HG03175 (cell line): ENCODE results near the gene C1QA.

Source experiments
- ATAC-seq: cut with Tn5 transposase; IDR thresholded peaks from one replicate; pipeline ENCODE4 v1.9.1; 2021; ENCODE audit warnings: mild to moderate bottlenecking, moderate library complexity; ENCODE audit not compliant: unreplicated experiment

The C1QA gene

GRCh38 chr1:22636353-22636752 is at the start of gene C1QA:
TSS of gene C1QA (plus strand) at chr1:22636628. CDS start at chr1:22637617, 989 bp downstream.
- ATAC-seq = no peak

- no peak for ATAC-seq
Measured at GRCh38 chr1:22587247-22587646, 49.2 kb upstream of the C1QA start.

- no peak for ATAC-seq
Measured at GRCh38 chr1:22588899-22589422, 47.5 kb upstream of the C1QA start.

GRCh38 chr1:22591576-22591975 is 44.9 kb upstream of the C1QA start:
- no peak for ATAC-seq

- no peak for ATAC-seq
Measured at GRCh38 chr1:22592051-22592450, 44.4 kb upstream of the C1QA start.

- no peak for ATAC-seq
Measured at GRCh38 chr1:22592919-22593790, 43.3 kb upstream of the C1QA start.

- ATAC-seq = no peak
Measured at GRCh38 chr1:22594396-22594795, 42.0 kb upstream of the C1QA start.

- ATAC-seq = no peak
Measured at GRCh38 chr1:22595108-22595507, 41.3 kb upstream of the C1QA start.

GRCh38 chr1:22597301-22597965 is 39.0 kb upstream of the C1QA start:
- ATAC-seq = no peak

GRCh38 chr1:22597996-22598395 is 38.4 kb upstream of the C1QA start:
- ATAC-seq = no peak

- ATAC-seq = no peak
Measured at GRCh38 chr1:22598736-22599135, 37.7 kb upstream of the C1QA start.

- ATAC-seq = no peak
Measured at GRCh38 chr1:22600071-22600816, 36.2 kb upstream of the C1QA start.

GRCh38 chr1:22600817-22601605 is 35.4 kb upstream of the C1QA start:
- ATAC-seq = no peak

- ATAC-seq = no peak
Measured at GRCh38 chr1:22601610-22602009, 34.8 kb upstream of the C1QA start.

GRCh38 chr1:22602060-22602740 is 34.2 kb upstream of the C1QA start:
- no peak for ATAC-seq

GRCh38 chr1:22606161-22606560 is 30.3 kb upstream of the C1QA start:
- ATAC-seq = no peak

GRCh38 chr1:22607154-22607553 is 29.3 kb upstream of the C1QA start:
- ATAC-seq = no peak

GRCh38 chr1:22608361-22608760 is 28.1 kb upstream of the C1QA start:
- ATAC-seq = no peak

GRCh38 chr1:22609291-22609690 is 27.1 kb upstream of the C1QA start:
- no peak for ATAC-seq

- ATAC-seq = no peak
Measured at GRCh38 chr1:22611530-22611947, 24.9 kb upstream of the C1QA start.
